ENCODE data around the gene PITX1. TPM values are rescaled to one million over a fixed set of nuclear protein-coding genes. Genes with fewer than 3 reads are reported as not detected.

PITX1 gene
- total and polyA plus RNA-seq, 11 donors: 0.03 to 0.39 TPM; not detected in 9

- H3K36me3 ChIP-seq: no peaks in the 10 kb centered on the region
- peak in 1 of 5 donors; percentile 41 for DNase-seq
- no peak for ATAC-seq
- TF ChIP-seq POLR2A (IDR thresholded peaks at IDR 0.05) (no peak), CTCF (IDR thresholded peaks at IDR 0.05) (no peak)
- 9 to 14% (median 11%) methylated on average over 11 to 29 of the region's 29 CpGs for WGBS, 4 donors
- intact Hi-C loops (cut with DNase I): no loop called here
- H3K4me3 ChIP-seq: no peak overlapping the region
- H3K4me1 ChIP-seq: peaks cover 0 to 36% (median 10%) of the 10 kb centered on the region in 12 donors
- H3K27me3 ChIP-seq: peaks cover 50 to 83% (median 68%) of the 10 kb centered on the region in 9 donors
- no peaks in the 10 kb centered on the region for H3K9me3 ChIP-seq
- H3K27ac ChIP-seq: no peak overlapping the region
These were observed 6.7 kb downstream of the PITX1 start for GRCh38 chr5:135027266-135027696.

- Histone ChIP-seq H3K4me1 (peaks cover 0 to 35% (median 9%) of the 10 kb centered on the region in 12 donors), H3K9me3 (no peaks in the 10 kb centered on the region), H3K36me3 (no peaks in the 10 kb centered on the region), H3K4me3 (no peak overlapping the region), H3K27me3 (peaks cover 45 to 78% (median 63%) of the 10 kb centered on the region in 9 donors), H3K27ac (no peak overlapping the region)
- WGBS, 4 donors: 53 to 77% (median 60%) methylated on average over 10 to 12 of the region's 12 CpGs
- TF ChIP-seq POLR2A (IDR thresholded peaks at IDR 0.05) (no peak), CTCF (IDR thresholded peaks at IDR 0.05) (no peak)
- peak in 1 of 5 donors; percentile 46 for DNase-seq
- ATAC-seq: no peak
- intact Hi-C loops (cut with DNase I): no loop called here
These were observed 7.3 kb downstream of the PITX1 start for GRCh38 chr5:135026645-135027265.

GRCh38 chr5:135025730-135026644 is 8.0 kb downstream of the PITX1 start:
- intact Hi-C loops (cut with DNase I): no loop called here
- Histone ChIP-seq H3K27me3 (peaks cover 37 to 70% (median 55%) of the 10 kb centered on the region in 9 donors), H3K9me3 (no peaks in the 10 kb centered on the region), H3K27ac (no peak overlapping the region), H3K4me1 (peaks cover 0 to 28% (median 5%) of the 10 kb centered on the region in 12 donors), H3K36me3 (no peaks in the 10 kb centered on the region), H3K4me3 (no peak overlapping the region)
- no peak for ATAC-seq
- TF ChIP-seq POLR2A (IDR thresholded peaks at IDR 0.05) (no peak), CTCF (IDR thresholded peaks at IDR 0.05) (no peak)
- WGBS, 4 donors: 81 to 85% (median 84%) methylated on average over 14 to 15 of the region's 15 CpGs
- DNase-seq: peak in 2 of 5 donors; percentile 3 to 14
